K562 (cell line): ENCODE measurements around the gene RING1. TPM values are rescaled to one million over a fixed set of nuclear protein-coding genes. Genes with fewer than 3 reads are reported as not detected.

ENCODE experiments used
- ARID1B ChIP-seq: fragments of 450-650 bp; IDR thresholded peaks from 2 replicates; pipeline ENCODE4 v1.6.1; 2016; ENCODE audit warnings: antibody characterized with exemption, mild to moderate bottlenecking, inconsistent platforms
- CHD4 ChIP-seq: fragments of 200-600 bp; sonication (generic); IDR thresholded peaks from 3 replicates; pipeline ENCODE4 v1.6.1; 2012; ENCODE audit warnings: low read depth, mild to moderate bottlenecking, mixed read lengths, low read length, inconsistent platforms; ENCODE audit not compliant: insufficient read depth, insufficient replicate concordance, poor library complexity, severe bottlenecking
- CREM ChIP-seq: IDR thresholded peaks from 2 replicates; pipeline ENCODE4 v1.6.1; 2014; ENCODE audit warnings: antibody characterized with exemption, low read depth
- DIDO1 ChIP-seq: fragments of 450-650 bp; IDR thresholded peaks from 2 replicates; pipeline ENCODE4 v1.6.1; 2016; ENCODE audit warnings: low read depth, missing biosample characterization, missing genetic modification characterization
- GATAD2A ChIP-seq: fragments of 450-650 bp; IDR thresholded peaks from 2 replicates; pipeline ENCODE4 v1.6.1; 2017
- IRF2 ChIP-seq: sonication (generic); formaldehyde crosslinking; IDR thresholded peaks from 2 replicates; pipeline ENCODE4 v1.8.1; 2022; ENCODE audit warnings: mild to moderate bottlenecking, missing genetic modification reagents
- KDM5B ChIP-seq: fragments of 200-600 bp; sonication (generic); IDR thresholded peaks from 2 replicates; pipeline ENCODE4 v1.6.1; 2012; ENCODE audit warnings: low read depth, mild to moderate bottlenecking, moderate library complexity, low read length, control low read depth, inconsistent platforms; ENCODE audit not compliant: insufficient replicate concordance
- MAFG ChIP-seq: fragments of 450-650 bp; conservative IDR thresholded peaks from 2 replicates; pipeline ENCODE4 v1.6.1; 2016; ENCODE audit warnings: missing genetic modification characterization, missing compliant biosample characterization
- MED1 ChIP-seq: sonication (generic); formaldehyde crosslinking; IDR thresholded peaks from 2 replicates; pipeline ENCODE4 v1.8.1; 2023; ENCODE audit warnings: missing genetic modification reagents, borderline replicate concordance
- NR3C1 ChIP-seq: sonication (generic); formaldehyde crosslinking; IDR thresholded peaks from 2 replicates; pipeline ENCODE4 v1.8.1; 2022; ENCODE audit warnings: missing genetic modification reagents
- SNIP1 ChIP-seq: fragments of 450-650 bp; IDR thresholded peaks from 2 replicates; pipeline ENCODE4 v1.7.1; 2017; ENCODE audit warnings: low read depth, mild to moderate bottlenecking
- SRSF1 ChIP-seq: fragments of 200-400 bp; formaldehyde crosslinking; IDR thresholded peaks from 2 replicates; pipeline ENCODE4 v1.6.1; 2017; ENCODE audit warnings: mild to moderate bottlenecking, low read depth, low read length, moderate library complexity
- TOE1 ChIP-seq, 2 experiments: fragments of 450-650 bp in 1 of 2; sonication (generic) in 1 of 2; formaldehyde crosslinking in 1 of 2; IDR thresholded peaks; 2 replicates each; pipeline versions ENCODE4 v1.7.1 to v1.8.0; 2016 to 2022; ENCODE audit warnings: borderline replicate concordance in 2 of 2, mild to moderate bottlenecking in 2 of 2, antibody characterized with exemption in 1 of 2, inconsistent platforms in 1 of 2, low read depth in 1 of 2, missing genetic modification reagents in 1 of 2, moderate library complexity in 1 of 2
- ZNF263 ChIP-seq: sonication (generic); formaldehyde crosslinking; IDR thresholded peaks from 2 replicates; pipeline ENCODE4 v1.8.0; 2022; ENCODE audit warnings: mild to moderate bottlenecking, missing genetic modification reagents, borderline replicate concordance
- ZNF589 ChIP-seq: fragments of 200-800 bp; sonication (Bioruptor generic); IDR thresholded peaks from 2 replicates; pipeline ENCODE4 v1.6.1; 2016; ENCODE audit warnings: low read depth, missing genetic modification characterization, missing compliant biosample characterization
- ZNF785 ChIP-seq: fragments of 250-450 bp; sonication (Bioruptor Pico); IDR thresholded peaks from 2 replicates; pipeline ENCODE4 v1.4.0; 2020; ENCODE audit warnings: mild to moderate bottlenecking
- polyA plus RNA-seq, 8 experiments: library from polyadenylated mRNA; depleted of rRNA in 4 of 8; stranded (reverse) in 5 of 8; unstranded in 3 of 8; fragments of >200 nt; fragmentation: Nextera tagmentation in 2 of 8; fragmentation: Illumina TruSeq in 1 of 8; extraction: Ambion mirVana in 2 of 8; extraction: Trizol in 1 of 8; gene quantifications; 2 replicates each; pipeline versions ENCODE4 v1.2.1 to v1.2.3, GENCODE V29; 2011 to 2014; ENCODE audit warnings: inconsistent platforms in 1 of 8, missing spikeins in 1 of 8
- total RNA-seq, 7 experiments: library from RNA; depleted of rRNA in 6 of 7; stranded (reverse); fragments of >200 nt in 6 of 7; fragmentation: Illumina TruSeq in 2 of 7; extraction: Trizol in 2 of 7; gene quantifications; 2 replicates each; pipeline versions ENCODE4 v1.2.1 to v1.2.3, GENCODE V29; 2011 to 2021; ENCODE audit warnings: low replicate concordance in 1 of 7
- TF ChIP-seq, protein P1 (sequence below): sonication (generic); formaldehyde crosslinking; IDR thresholded peaks from 2 replicates; pipeline ENCODE4 v1.8.0; 2022; ENCODE audit warnings: missing genetic modification reagents, mild to moderate bottlenecking, moderate library complexity, borderline replicate concordance
- TF ChIP-seq, protein P2 (sequence below): fragments of 250-450 bp; sonication (Bioruptor Pico); IDR thresholded peaks from 2 replicates; pipeline ENCODE4 v1.8.0; 2021; ENCODE audit warnings: moderate library complexity, mild to moderate bottlenecking, inconsistent platforms

RING1 gene
- total and polyA plus RNA-seq, 9 of the 15 experiments (the other 6 are each of a cell fraction or from before 2014, with no cell fraction given) = 4.2 to 59.1 (median 36.9) TPM

GRCh38 chr6:33205191-33206026, 2.9 kb upstream of the RING1 start (continued):
- TF ChIP-seq CHD4 (no peak), TOE1 (IDR thresholded peaks at IDR 0.05; ENCODE audit: borderline replicate concordance) (no peak), TOE1 (CRISPR knock-in tag; IDR thresholded peaks at IDR 0.05; ENCODE audit: borderline replicate concordance, low read depth) (no peak), MAFG (tag) (no peak), ZNF263 (CRISPR knock-in tag) (no peak), ARID1B (peak; percentile 46; the same call in 1 of the 2 replicates), MED1 (CRISPR knock-in tag) (no peak), IRF2 (CRISPR knock-in tag) (no peak), DIDO1 (tag) (no peak), ZNF785 (CRISPR knock-in tag) (no peak), SRSF1 (no peak), GATAD2A (no peak), KDM5B (no peak), SNIP1 (no peak), NR3C1 (CRISPR knock-in tag) (no peak), ZNF589 (CRISPR knock-in tag) (no peak), CREM (peak; percentile 31; the same call in 1 of the 2 replicates)
- TF ChIP-seq, protein P1, sequence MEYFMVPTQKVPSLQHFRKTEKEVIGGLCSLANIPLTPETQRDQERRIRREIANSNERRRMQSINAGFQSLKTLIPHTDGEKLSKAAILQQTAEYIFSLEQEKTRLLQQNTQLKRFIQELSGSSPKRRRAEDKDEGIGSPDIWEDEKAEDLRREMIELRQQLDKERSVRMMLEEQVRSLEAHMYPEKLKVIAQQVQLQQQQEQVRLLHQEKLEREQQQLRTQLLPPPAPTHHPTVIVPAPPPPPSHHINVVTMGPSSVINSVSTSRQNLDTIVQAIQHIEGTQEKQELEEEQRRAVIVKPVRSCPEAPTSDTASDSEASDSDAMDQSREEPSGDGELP (CRISPR knock-in tag) = peak; percentile 73
- TF ChIP-seq, protein P2, sequence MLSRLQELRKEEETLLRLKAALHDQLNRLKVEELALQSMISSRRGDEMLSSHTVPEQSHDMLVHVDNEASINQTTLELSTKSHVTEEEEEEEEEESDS (CRISPR knock-in tag) = no peak
